ENCODE data around the gene SYNCRIP. TPM values are rescaled to one million over a fixed set of nuclear protein-coding genes. Genes with fewer than 3 reads are reported as not detected.
A peak's percentile ranks its signal among the peaks of the same experiment; 100 is the strongest.

Gene SYNCRIP
- total and polyA plus RNA-seq, 2 of the 13 experiments (the other 11 are each of a cell fraction or from before 2014, with no cell fraction given), result 8.1 to 112 TPM

- no peak for TF ChIP-seq ZNF570 (CRISPR knock-in tag; IDR thresholded peaks at IDR 0.05; ENCODE audit: borderline replicate concordance)
- TF ChIP-seq MTF2 (CRISPR knock-in tag; IDR thresholded peaks at IDR 0.05; ENCODE audit: borderline replicate concordance), result no peak
- peak; percentile 91 for TF ChIP-seq ZSCAN31 (CRISPR knock-in tag; IDR thresholded peaks at IDR 0.05; ENCODE audit: low read depth)
- no peak for TF ChIP-seq TCF12 (IDR thresholded peaks at IDR 0.05)
- no peak; the same call in 1 of the 2 replicates for TF ChIP-seq TCF12 (CRISPR knock-in tag; IDR thresholded peaks at IDR 0.05)
- no peak for TF ChIP-seq ZFP36L2 (CRISPR knock-in tag; IDR thresholded peaks at IDR 0.05)
- no peak; the same call in 1 of the 2 replicates for TF ChIP-seq JDP2 (CRISPR knock-in tag; IDR thresholded peaks at IDR 0.05; ENCODE audit: borderline replicate concordance)
- TF ChIP-seq, protein P1, sequence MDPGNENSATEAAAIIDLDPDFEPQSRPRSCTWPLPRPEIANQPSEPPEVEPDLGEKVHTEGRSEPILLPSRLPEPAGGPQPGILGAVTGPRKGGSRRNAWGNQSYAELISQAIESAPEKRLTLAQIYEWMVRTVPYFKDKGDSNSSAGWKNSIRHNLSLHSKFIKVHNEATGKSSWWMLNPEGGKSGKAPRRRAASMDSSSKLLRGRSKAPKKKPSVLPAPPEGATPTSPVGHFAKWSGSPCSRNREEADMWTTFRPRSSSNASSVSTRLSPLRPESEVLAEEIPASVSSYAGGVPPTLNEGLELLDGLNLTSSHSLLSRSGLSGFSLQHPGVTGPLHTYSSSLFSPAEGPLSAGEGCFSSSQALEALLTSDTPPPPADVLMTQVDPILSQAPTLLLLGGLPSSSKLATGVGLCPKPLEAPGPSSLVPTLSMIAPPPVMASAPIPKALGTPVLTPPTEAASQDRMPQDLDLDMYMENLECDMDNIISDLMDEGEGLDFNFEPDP (CRISPR knock-in tag; conservative IDR thresholded peaks at IDR 0.05), result 0 out of 2 replicates have a peak, but pooled peaks have one; percentile 93
- TF ChIP-seq ZNF530 (CRISPR knock-in tag; IDR thresholded peaks at IDR 0.05; ENCODE audit: low read depth), result no peak
- peak; percentile 99 for TF ChIP-seq SAP130 (CRISPR knock-in tag; IDR thresholded peaks at IDR 0.05; ENCODE audit: low read depth)
- TF ChIP-seq, protein P2, sequence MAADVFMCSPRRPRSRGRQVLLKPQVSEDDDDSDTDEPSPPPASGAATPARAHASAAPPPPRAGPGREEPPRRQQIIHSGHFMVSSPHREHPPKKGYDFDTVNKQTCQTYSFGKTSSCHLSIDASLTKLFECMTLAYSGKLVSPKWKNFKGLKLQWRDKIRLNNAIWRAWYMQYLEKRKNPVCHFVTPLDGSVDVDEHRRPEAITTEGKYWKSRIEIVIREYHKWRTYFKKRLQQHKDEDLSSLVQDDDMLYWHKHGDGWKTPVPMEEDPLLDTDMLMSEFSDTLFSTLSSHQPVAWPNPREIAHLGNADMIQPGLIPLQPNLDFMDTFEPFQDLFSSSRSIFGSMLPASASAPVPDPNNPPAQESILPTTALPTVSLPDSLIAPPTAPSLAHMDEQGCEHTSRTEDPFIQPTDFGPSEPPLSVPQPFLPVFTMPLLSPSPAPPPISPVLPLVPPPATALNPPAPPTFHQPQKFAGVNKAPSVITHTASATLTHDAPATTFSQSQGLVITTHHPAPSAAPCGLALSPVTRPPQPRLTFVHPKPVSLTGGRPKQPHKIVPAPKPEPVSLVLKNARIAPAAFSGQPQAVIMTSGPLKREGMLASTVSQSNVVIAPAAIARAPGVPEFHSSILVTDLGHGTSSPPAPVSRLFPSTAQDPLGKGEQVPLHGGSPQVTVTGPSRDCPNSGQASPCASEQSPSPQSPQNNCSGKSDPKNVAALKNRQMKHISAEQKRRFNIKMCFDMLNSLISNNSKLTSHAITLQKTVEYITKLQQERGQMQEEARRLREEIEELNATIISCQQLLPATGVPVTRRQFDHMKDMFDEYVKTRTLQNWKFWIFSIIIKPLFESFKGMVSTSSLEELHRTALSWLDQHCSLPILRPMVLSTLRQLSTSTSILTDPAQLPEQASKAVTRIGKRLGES (CRISPR knock-in tag; IDR thresholded peaks at IDR 0.05; ENCODE audit: borderline replicate concordance), result peak; percentile 17; the same call in 1 of the 2 replicates
- TF ChIP-seq SKIL (CRISPR knock-in tag; IDR thresholded peaks at IDR 0.05; ENCODE audit: borderline replicate concordance), result peak; percentile 2; the same call in 1 of the 2 replicates
- TF ChIP-seq RAD21 (CRISPR knock-in tag; IDR thresholded peaks at IDR 0.05), result peak; percentile 63
- 0 out of 2 replicates have a peak, but pooled peaks have one; percentile 19 for TF ChIP-seq ZNF7 (CRISPR knock-in tag; IDR thresholded peaks at IDR 0.05)
- TF ChIP-seq ZBTB21 (CRISPR knock-in tag; IDR thresholded peaks at IDR 0.05), result no peak
- TF ChIP-seq TOE1 (CRISPR knock-in tag; IDR thresholded peaks at IDR 0.05), result no peak
- TF ChIP-seq ZNF484 (CRISPR knock-in tag; IDR thresholded peaks at IDR 0.05; ENCODE audit: borderline replicate concordance, low read depth), result no peak
- peak; percentile 50 for TF ChIP-seq ZNF580 (CRISPR knock-in tag; IDR thresholded peaks at IDR 0.05; ENCODE audit: borderline replicate concordance, low read depth)
- TF ChIP-seq, protein P3, sequence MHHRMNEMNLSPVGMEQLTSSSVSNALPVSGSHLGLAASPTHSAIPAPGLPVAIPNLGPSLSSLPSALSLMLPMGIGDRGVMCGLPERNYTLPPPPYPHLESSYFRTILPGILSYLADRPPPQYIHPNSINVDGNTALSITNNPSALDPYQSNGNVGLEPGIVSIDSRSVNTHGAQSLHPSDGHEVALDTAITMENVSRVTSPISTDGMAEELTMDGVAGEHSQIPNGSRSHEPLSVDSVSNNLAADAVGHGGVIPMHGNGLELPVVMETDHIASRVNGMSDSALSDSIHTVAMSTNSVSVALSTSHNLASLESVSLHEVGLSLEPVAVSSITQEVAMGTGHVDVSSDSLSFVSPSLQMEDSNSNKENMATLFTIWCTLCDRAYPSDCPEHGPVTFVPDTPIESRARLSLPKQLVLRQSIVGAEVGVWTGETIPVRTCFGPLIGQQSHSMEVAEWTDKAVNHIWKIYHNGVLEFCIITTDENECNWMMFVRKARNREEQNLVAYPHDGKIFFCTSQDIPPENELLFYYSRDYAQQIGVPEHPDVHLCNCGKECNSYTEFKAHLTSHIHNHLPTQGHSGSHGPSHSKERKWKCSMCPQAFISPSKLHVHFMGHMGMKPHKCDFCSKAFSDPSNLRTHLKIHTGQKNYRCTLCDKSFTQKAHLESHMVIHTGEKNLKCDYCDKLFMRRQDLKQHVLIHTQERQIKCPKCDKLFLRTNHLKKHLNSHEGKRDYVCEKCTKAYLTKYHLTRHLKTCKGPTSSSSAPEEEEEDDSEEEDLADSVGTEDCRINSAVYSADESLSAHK (CRISPR knock-in tag; IDR thresholded peaks at IDR 0.05; ENCODE audit: borderline replicate concordance), result no peak; the same call in 1 of the 2 replicates
- 0 out of 2 replicates have a peak, but pooled peaks have one; percentile 13 for TF ChIP-seq ZNF614 (CRISPR knock-in tag; IDR thresholded peaks at IDR 0.05; ENCODE audit: borderline replicate concordance)
Measured at GRCh38 chr6:85678602-85679444, 36.1 kb upstream of the SYNCRIP start (continued).

Measured in HepG2 (cell line).